KOPT-K1 (cell line): ENCODE measurements around the gene PAEP.

Experiments used
- H3K27ac ChIP-seq: fragments of 200-600 bp; sonication (generic); 2 replicates; pipeline ENCODE4 v1.5.1; 2016; ENCODE audit warnings: antibody characterized with exemption, mild to moderate bottlenecking, low read depth, low read length; ENCODE audit not compliant: poor library complexity, severe bottlenecking
- H3K36me3 ChIP-seq: fragments of 200-600 bp; sonication (generic); 2 replicates; pipeline ENCODE4 v1.5.1; 2017; ENCODE audit warnings: antibody characterized with exemption, mild to moderate bottlenecking, low read length, moderate library complexity; ENCODE audit not compliant: insufficient read depth
- H3K9me3 ChIP-seq: fragments of 200-600 bp; sonication (generic); 2 replicates; pipeline ENCODE4 v1.5.1; 2017; ENCODE audit warnings: antibody characterized with exemption, low read length, mild to moderate bottlenecking; ENCODE audit not compliant: insufficient read depth, poor library complexity, severe bottlenecking

PAEP gene

DNA sequence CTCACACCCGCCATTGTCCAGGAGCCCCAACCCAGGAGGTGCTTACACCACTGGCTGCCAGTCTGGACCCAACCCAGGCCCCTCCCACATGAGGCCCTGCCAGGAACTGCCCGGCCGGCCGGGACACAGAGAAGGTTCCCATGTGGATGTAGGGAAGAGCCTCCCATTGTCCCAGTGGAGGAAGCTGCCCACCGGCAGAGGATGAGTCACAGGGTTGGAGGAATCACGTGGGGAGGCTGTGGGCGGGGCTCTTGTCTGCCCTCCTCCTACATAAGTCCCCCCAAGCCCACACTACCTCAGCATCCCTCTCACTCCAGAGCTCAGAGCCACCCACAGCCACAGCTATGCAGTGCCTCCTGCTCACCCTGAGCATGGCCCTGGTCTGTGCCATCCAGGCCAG lies 26.1 kb downstream of the PAEP start:
- Histone ChIP-seq H3K36me3 (no peaks in the 10 kb centered on the region), H3K9me3 (no peaks in the 10 kb centered on the region)

DNA sequence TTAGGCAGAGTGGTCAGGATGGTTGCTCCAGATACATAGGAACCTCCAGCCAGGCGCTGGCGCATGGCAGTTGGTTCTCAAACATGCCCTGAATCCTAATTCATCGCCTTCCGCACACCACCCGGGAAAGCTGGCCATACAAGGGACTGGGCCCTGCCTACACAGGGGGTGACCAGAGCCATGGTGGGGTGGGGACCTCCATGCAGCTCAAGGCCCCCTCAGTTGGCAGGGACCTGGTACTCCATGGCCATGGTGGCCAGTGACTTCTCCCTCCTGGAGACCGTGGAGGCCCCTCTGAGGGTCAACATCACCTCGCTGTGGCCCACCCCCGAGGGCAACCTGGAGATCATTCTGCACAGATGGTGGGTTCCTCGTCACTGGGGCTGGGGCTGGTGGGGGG lies 26.8 kb downstream of the PAEP start:
- no peaks in the 10 kb centered on the region for H3K9me3 ChIP-seq
- H3K36me3 ChIP-seq, result no peaks in the 10 kb centered on the region
- no peak overlapping the region for H3K27ac ChIP-seq

More for the DNA sequence above, 26.1 kb downstream of the PAEP start:
- no peak overlapping the region for H3K27ac ChIP-seq

DNA sequence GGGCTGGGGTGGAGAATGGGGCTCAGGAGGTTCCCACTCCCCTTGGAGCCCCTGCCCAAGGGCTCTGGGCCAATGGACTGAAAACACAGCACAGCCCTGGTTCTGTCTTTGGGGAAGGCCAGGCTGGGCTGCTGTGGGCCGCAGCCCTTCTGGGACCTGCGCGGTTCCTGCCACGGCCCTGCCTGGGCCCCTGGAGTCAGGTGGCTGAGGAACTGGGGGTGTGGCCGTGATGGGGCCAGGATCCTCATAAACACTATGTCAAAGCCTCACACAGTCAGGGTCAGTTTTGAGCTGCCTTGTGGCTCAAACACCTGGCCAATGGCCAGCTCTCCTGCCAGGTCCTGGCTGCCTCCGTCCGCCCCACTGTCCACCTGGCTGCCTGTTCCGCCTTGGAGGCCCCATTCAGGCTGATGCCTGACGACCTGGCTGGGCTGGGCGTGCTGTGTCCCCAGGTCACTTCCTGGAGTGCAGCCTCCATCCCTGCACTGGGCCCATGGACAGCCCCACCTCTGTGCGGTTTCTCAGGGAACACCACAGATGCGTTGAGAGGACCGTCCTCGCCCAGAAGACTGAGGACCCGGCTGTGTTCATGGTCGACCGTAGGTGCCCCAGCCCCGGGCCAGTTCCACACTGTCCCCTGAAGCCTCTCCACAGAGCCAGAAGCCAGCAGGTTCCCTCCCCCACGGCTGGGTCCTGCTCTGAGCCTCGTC lies 27.5 kb downstream of the PAEP start:
- Histone ChIP-seq H3K27ac (no peak overlapping the region), H3K9me3 (no peaks in the 10 kb centered on the region), H3K36me3 (no peaks in the 10 kb centered on the region)

DNA sequence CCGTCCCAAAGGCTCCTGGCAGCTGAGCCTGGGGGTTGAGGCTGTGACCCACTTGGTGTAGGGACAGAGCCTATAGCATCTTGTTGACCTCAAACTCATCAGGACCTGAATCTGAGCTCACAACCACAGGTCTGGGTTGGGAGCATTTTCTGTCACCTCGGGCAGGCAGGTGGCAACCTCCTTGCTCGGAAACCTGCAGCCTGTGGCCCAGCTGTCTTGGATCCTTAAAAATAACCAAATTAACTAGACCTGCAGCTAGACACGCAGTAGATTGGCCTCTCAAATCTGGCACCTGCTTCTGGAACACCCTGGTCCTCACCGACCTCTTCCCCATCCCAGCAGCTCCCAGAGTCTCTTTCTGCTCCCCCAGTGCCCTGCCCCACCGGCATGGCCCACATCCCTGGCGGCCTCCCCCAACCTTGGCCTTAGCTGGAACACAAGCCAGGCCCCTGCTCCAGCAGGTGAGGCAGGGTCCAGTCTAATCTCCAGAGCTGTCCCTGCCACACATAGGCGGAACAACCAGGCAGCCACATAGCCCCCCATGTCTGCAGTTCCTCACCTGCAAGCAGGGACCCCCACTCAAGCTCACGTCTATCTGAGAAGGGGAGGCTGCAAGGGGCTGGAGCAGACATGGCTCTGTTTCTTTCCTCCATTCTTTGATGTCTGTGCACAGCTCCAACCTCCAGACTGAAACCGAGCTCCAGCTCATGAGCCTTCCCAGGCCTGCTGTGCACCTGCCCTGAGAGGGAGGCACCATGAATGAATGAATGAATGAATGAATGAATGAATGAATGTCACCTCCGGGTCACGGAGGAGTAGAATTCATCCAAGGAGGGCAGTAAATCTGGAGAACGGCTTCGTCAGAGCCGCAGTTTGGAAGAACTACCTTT lies 28.3 kb downstream of the PAEP start:
- H3K36me3 ChIP-seq, result no peaks in the 10 kb centered on the region
- H3K27ac ChIP-seq, result no peak overlapping the region
- H3K9me3 ChIP-seq, result peaks cover 3% of the 10 kb centered on the region

DNA sequence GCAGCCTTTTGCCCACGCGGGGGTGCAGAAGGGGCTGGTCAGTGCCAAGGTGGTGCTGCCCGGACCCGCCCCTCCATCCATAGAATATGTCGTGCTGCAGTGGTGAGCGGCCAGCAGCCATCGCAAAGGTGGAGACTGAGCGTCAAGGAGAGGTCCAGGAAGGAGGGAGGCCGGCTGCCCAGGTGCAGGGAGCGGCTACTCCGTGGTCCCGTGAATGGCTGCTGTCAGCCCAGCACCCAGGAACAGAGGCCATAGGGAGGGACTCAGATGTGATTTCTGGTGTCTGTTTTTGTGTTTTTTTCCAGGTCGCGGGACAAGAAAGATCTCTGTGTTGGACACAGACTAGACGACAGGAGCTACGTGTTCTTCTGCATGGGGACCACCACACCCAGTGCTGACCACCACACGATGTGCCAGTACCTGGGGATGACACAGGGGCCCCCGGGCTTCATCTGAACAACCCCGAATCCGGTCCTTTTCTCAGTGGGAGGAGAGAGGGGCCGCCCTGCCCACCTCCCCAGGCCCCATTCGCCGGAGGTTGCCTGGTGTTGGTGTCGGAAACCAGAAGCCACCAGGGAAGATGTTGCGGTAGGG lies 29.0 kb downstream of the PAEP start:
- H3K9me3 ChIP-seq, result peaks cover 11% of the 10 kb centered on the region
- H3K36me3 ChIP-seq, result no peaks in the 10 kb centered on the region
- no peak overlapping the region for H3K27ac ChIP-seq

DNA sequence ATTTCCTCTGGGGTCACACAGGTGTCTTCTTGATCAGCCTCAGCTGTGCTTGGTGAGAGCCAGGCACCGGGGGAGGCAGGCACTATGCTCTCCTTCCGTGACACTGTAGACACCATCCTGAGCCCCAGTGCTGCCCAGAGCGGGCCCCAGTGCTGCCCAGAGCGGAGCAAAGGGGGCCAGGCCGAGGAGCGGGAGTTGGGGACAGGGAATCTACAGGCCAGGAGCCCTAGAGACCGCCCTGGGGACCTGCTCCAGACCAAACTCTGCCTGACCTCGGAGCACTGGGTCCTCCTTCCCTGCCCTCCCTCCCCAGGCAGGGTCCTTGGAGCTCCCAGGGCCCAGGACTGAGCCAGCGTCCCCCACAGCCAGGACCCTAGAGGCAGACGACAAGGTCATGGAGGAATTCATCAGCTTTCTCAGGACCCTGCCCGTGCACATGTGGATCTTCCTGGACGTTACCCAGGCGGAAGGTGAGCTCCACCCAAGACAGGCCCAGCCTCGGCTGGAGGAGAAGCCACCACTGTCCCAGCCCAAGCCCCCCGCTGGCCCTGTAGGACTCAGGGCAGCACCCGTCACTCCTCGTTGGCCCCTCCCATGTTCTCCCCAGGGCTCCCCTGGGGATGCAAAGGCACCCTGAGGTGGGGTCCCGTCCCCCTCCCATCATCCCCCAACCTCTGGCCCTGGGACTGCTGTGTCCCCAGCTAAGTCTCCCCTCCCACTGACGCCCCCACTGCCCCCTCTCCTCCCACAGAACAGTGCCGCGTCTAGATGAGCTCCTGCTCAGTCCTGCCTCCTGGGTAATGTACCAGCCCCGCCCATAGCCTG lies 30.2 kb downstream of the PAEP start:
- Histone ChIP-seq H3K36me3 (no peaks in the 10 kb centered on the region), H3K9me3 (peaks cover 18% of the 10 kb centered on the region), H3K27ac (no peak overlapping the region)

DNA sequence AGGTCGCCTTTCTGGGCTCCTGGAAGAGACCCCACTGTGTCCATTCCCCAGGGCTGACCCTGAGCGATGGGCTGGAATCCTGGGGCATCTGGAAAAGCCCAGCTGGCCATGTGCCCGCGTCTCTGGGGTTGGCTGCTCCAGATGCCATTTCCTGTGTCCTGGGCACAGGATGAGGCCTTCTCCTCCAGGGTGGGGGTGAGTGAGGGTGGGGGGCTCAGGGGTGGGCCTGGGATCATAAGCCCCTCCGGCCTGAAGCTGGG lies 30.7 kb downstream of the PAEP start:
- Histone ChIP-seq H3K36me3 (no peaks in the 10 kb centered on the region), H3K9me3 (peaks cover 18% of the 10 kb centered on the region), H3K27ac (no peak overlapping the region)

DNA sequence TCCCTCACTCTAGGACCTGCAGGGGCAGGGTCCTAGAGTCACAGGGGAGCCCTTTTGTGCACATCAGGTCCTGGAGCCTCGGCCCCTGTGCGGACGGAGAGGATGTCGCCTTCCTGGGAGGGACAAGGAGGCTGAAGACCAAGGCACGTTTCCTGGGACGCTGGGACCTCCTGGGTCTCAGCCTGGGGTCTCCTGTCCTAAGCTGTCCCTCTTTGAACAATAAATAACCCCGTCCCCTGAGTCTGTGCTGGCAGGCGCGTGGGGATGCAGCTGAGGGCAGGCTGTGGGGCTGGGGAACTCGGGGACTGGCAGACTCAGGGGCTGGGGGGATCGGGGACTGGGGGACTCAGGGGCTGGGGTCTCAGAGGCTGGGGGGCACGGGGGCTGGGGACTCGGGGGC lies 31.1 kb downstream of the PAEP start:
- H3K9me3 ChIP-seq, result peaks cover 18% of the 10 kb centered on the region
- no peaks in the 10 kb centered on the region for H3K36me3 ChIP-seq
- H3K27ac ChIP-seq, result no peak overlapping the region

DNA sequence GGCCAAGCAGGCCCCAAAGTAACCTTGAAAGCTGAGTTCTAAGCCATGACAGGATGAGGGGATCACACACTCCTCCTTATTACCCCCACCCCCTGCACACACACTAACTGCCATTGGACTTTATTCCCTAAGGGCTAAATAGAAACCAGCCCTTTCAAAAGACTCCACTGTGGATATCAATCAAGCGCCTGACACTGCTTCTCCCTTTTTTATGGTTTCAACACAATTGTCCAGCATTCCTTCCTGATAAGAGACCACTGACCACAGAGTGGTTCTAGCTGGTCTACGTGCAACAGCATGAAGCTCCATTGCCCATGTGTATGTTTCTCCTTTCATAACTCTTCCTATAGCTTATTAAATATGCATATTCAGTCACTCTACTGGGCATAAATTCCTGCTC lies 34.7 kb downstream of the PAEP start:
- H3K27ac ChIP-seq, result no peak overlapping the region
- no peaks in the 10 kb centered on the region for H3K36me3 ChIP-seq
- peaks cover 18% of the 10 kb centered on the region for H3K9me3 ChIP-seq

DNA sequence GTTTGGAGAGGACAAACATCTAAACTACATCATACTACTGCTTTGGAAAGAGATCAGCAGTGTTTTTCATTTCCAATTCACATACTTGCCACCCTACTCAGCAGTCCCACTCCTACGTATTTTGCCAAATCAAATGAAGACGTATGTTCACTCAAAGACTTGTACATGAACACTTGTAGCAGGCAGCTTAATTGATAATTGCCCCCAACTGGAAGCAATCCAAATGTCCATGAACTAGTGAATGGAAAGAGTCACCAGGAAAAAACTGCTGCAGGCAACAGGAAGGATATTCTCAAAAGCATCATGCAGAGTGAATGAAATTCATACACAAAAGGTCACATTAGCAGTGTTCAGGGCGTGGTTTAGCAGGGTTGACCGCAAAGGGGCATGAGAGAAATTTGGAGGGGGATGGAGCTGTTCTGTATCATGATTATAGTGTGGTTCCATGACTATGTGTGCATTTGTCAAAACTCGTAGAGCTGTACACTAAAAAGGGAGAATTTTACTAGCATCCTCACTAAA lies 38.8 kb downstream of the PAEP start:
- Histone ChIP-seq H3K27ac (no peak overlapping the region), H3K9me3 (peaks cover 10% of the 10 kb centered on the region), H3K36me3 (no peaks in the 10 kb centered on the region)

DNA sequence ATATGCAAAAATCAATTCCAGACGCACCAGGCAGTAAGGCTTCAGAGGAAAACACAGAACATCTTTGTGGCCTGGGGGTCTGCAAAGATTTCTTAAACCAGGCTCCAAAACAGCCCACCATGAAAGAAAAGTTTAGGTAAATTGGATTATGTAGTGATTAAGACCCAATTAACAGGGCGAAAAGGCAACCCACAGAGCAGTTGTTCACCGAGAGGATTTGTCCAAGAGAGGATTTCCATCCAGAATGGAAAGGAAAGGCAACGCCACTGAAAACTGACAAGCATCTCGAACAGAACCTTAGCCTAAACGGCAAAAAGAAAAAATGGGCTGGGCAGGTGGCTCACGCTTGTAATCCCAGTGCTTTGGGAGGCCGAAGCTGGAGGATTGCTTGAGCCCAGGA lies 40.4 kb downstream of the PAEP start:
- Histone ChIP-seq H3K9me3 (no peaks in the 10 kb centered on the region), H3K27ac (no peak overlapping the region), H3K36me3 (no peaks in the 10 kb centered on the region)

DNA sequence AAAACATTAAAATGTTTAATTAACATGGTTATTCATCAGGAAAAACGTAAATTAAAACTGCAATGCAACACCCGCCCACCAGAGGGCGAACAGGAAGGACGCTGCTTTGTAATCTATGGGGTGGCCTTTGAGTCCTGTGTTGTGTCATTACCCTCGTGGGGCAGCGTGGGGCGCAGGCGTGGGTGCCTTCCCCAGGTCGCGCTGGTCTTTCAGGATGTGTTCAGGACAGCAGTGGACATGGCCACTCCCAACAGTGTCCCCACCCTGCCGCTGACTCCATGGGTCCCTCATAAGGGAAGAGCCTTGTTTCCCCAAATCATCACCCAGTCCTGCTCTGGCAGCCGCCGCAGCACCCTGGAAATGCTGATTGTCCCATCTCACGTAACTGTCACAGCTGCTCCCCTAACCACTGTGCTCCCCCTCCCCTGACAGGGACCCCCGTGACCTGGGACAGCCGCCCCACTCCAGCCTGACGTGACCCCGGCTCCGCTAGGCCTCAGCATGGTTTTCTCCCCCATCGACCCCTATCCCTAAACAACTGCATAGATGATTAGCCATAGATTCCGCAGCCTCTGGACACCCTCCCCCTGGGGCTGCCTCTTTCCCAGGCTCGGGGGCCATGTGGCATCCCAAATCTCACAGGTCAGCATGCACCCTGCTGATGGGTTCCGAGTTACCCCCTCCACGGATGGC lies 41.4 kb downstream of the PAEP start:
- H3K9me3 ChIP-seq, result no peaks in the 10 kb centered on the region
- no peak overlapping the region for H3K27ac ChIP-seq

DNA sequence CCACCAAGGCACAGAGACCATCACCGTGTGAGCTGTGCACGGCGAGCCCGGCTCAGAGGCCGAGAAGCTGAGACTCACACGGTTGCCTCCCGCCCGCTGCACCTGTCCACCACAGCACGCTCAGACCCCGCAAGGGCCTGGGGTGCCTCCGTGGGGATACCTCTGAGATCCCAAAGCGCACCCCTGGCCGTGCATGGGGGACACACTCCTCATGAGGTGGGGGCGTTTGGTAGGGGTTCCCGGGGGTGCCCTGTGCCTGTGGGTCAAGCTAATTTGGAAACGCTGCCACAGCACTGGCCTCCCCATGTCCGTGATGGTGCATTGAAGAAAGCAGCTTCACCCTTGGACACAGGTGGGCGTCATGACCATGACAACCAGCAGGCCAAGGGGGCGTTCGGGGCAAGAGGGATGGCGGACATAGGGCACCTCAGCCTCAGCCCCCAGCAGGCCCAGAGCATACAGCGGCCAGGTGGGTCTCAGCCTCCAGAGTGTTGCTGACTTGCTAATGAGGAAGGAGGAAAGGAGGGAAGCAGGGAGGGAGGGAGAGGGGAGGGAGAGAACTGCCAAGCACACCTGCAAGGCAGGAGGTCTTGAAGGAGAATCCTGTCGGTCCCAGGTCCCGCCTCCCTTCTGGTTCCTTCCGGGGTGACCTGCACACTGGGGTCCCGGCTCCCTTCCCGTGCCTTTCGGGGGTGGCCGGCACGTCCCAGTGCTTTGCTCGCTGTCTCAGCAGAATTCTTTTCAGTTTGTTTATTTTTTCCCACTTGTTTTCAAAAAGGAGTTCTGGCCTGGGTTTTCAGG lies 43.1 kb downstream of the PAEP start:
- Histone ChIP-seq H3K9me3 (no peaks in the 10 kb centered on the region), H3K36me3 (no peaks in the 10 kb centered on the region), H3K27ac (no peak overlapping the region)

More for the DNA sequence above, 41.4 kb downstream of the PAEP start:
- no peaks in the 10 kb centered on the region for H3K36me3 ChIP-seq
